ENCODE results near the gene SLC5A6. TPM values are rescaled to one million over a fixed set of nuclear protein-coding genes. Genes with fewer than 3 reads are reported as not detected.

Gene SLC5A6
- total and polyA plus RNA-seq, 2 donors = 15.8 to 24.3 TPM

GRCh38 chr2:27214941-27215340, 2.9 kb upstream of the SLC5A6 start:
- Histone ChIP-seq H3K9me3 (ENCODE audit: control insufficient read depth in 2 of 2, insufficient read depth in 1 of 2, low read length in 1 of 2) (no peaks in the 10 kb centered on the region), H3K27me3 (ENCODE audit: control insufficient read depth in 2 of 2, insufficient read depth in 1 of 2, low read length in 1 of 2) (no peaks in the 10 kb centered on the region), H3K4me3 (ENCODE audit: low read length in 2 of 2) (no peak overlapping the region), H3K36me3 (ENCODE audit: control insufficient read depth in 2 of 2, insufficient read depth in 2 of 2, low read length in 1 of 2) (peaks cover 4 to 24% of the 10 kb centered on the region in 2 donors), H3K4me1 (ENCODE audit: control insufficient read depth in 2 of 2, insufficient read depth in 2 of 2, low read length in 2 of 2) (peaks cover 11 to 33% of the 10 kb centered on the region in 2 donors), H3K27ac (ENCODE audit: low read depth in 1 of 2, low read length in 1 of 2) (no peak overlapping the region)
- DNase-seq (ENCODE audit: low read depth in 6 of 9, low spot score in 9 of 9) = no peak
- WGBS = 97% methylated on average over 3 of the region's 3 CpGs

- Histone ChIP-seq H3K9me3 (ENCODE audit: control insufficient read depth in 2 of 2, insufficient read depth in 1 of 2, low read length in 1 of 2) (no peaks in the 10 kb centered on the region), H3K4me1 (ENCODE audit: control insufficient read depth in 2 of 2, insufficient read depth in 2 of 2, low read length in 2 of 2) (peaks cover 8 to 32% of the 10 kb centered on the region in 2 donors), H3K27me3 (ENCODE audit: control insufficient read depth in 2 of 2, insufficient read depth in 1 of 2, low read length in 1 of 2) (no peaks in the 10 kb centered on the region), H3K27ac (ENCODE audit: low read depth in 1 of 2, low read length in 1 of 2) (peak overlapping the region; percentile 97 to 98), H3K36me3 (ENCODE audit: control insufficient read depth in 2 of 2, insufficient read depth in 2 of 2, low read length in 1 of 2) (peaks cover 7 to 32% of the 10 kb centered on the region in 2 donors), H3K4me3 (ENCODE audit: low read length in 2 of 2) (peak overlapping the region; percentile 68 to 94)
- 11% methylated on average over 34 of the region's 34 CpGs for WGBS
- DNase-seq (ENCODE audit: low read depth in 6 of 9, low spot score in 9 of 9) = peak in 2 of 9 donors; percentile 54 to 65
These were observed 781 bp upstream of the SLC5A6 start for GRCh38 chr2:27212626-27213471.

GRCh38 chr2:27211241-27211942, 676 bp downstream of the SLC5A6 start:
- 4% methylated on average over 48 of the region's 48 CpGs for WGBS
- H3K27me3 ChIP-seq (ENCODE audit: control insufficient read depth in 2 of 2, insufficient read depth in 1 of 2, low read length in 1 of 2) = no peaks in the 10 kb centered on the region
- peak in 2 of 9 donors; percentile 7 to 30 for DNase-seq (ENCODE audit: low read depth in 6 of 9, low spot score in 9 of 9)

GRCh38 chr2:27209621-27210401, 2.3 kb downstream of the SLC5A6 start:
- no peak overlapping the region for H3K27ac ChIP-seq (ENCODE audit: low read depth in 1 of 2, low read length in 1 of 2)
- H3K4me1 ChIP-seq (ENCODE audit: control insufficient read depth in 2 of 2, insufficient read depth in 2 of 2, low read length in 2 of 2) = peaks cover 6 to 23% of the 10 kb centered on the region in 2 donors
- 87% methylated on average over 6 of the region's 6 CpGs for WGBS
- no peak for DNase-seq (ENCODE audit: low read depth in 6 of 9, low spot score in 9 of 9)
- no peak overlapping the region for H3K4me3 ChIP-seq (ENCODE audit: low read length in 2 of 2)
- peaks cover 29 to 50% of the 10 kb centered on the region in 2 donors for H3K36me3 ChIP-seq (ENCODE audit: control insufficient read depth in 2 of 2, insufficient read depth in 2 of 2, low read length in 1 of 2)
- H3K9me3 ChIP-seq (ENCODE audit: control insufficient read depth in 2 of 2, insufficient read depth in 1 of 2, low read length in 1 of 2) = no peaks in the 10 kb centered on the region
- no peaks in the 10 kb centered on the region for H3K27me3 ChIP-seq (ENCODE audit: control insufficient read depth in 2 of 2, insufficient read depth in 1 of 2, low read length in 1 of 2)

More at GRCh38 chr2:27211241-27211942, 676 bp downstream of the SLC5A6 start:
- Histone ChIP-seq H3K27ac (ENCODE audit: low read depth in 1 of 2, low read length in 1 of 2) (peak overlapping the region in 1 of 2 donors; percentile 77), H3K9me3 (ENCODE audit: control insufficient read depth in 2 of 2, insufficient read depth in 1 of 2, low read length in 1 of 2) (no peaks in the 10 kb centered on the region), H3K4me3 (ENCODE audit: low read length in 2 of 2) (peak overlapping the region; percentile 68 to 94), H3K36me3 (ENCODE audit: control insufficient read depth in 2 of 2, insufficient read depth in 2 of 2, low read length in 1 of 2) (peaks cover 17 to 46% of the 10 kb centered on the region in 2 donors), H3K4me1 (ENCODE audit: control insufficient read depth in 2 of 2, insufficient read depth in 2 of 2, low read length in 2 of 2) (peaks cover 6 to 23% of the 10 kb centered on the region in 2 donors)

- Histone ChIP-seq H3K4me3 (ENCODE audit: low read length in 2 of 2) (no peak overlapping the region), H3K27me3 (ENCODE audit: control insufficient read depth in 2 of 2, insufficient read depth in 1 of 2, low read length in 1 of 2) (no peaks in the 10 kb centered on the region), H3K36me3 (ENCODE audit: control insufficient read depth in 2 of 2, insufficient read depth in 2 of 2, low read length in 1 of 2) (peaks cover 42 to 57% of the 10 kb centered on the region in 2 donors), H3K27ac (ENCODE audit: low read depth in 1 of 2, low read length in 1 of 2) (no peak overlapping the region), H3K9me3 (ENCODE audit: control insufficient read depth in 2 of 2, insufficient read depth in 1 of 2, low read length in 1 of 2) (no peaks in the 10 kb centered on the region), H3K4me1 (ENCODE audit: control insufficient read depth in 2 of 2, insufficient read depth in 2 of 2, low read length in 2 of 2) (peaks cover 6 to 21% of the 10 kb centered on the region in 2 donors)
- 99% methylated on average over 4 of the region's 4 CpGs for WGBS
- no peak for DNase-seq (ENCODE audit: low read depth in 6 of 9, low spot score in 9 of 9)
These were observed 3.5 kb downstream of the SLC5A6 start for GRCh38 chr2:27208486-27209050.

GRCh38 chr2:27206346-27206745, 5.7 kb downstream of the SLC5A6 start:
- H3K27ac ChIP-seq (ENCODE audit: low read depth in 1 of 2, low read length in 1 of 2) = no peak overlapping the region
- peaks cover 0 to 12% of the 10 kb centered on the region in 2 donors for H3K4me1 ChIP-seq (ENCODE audit: control insufficient read depth in 2 of 2, insufficient read depth in 2 of 2, low read length in 2 of 2)
- no peaks in the 10 kb centered on the region for H3K9me3 ChIP-seq (ENCODE audit: control insufficient read depth in 2 of 2, insufficient read depth in 1 of 2, low read length in 1 of 2)
- H3K27me3 ChIP-seq (ENCODE audit: control insufficient read depth in 2 of 2, insufficient read depth in 1 of 2, low read length in 1 of 2) = no peaks in the 10 kb centered on the region
- DNase-seq (ENCODE audit: low read depth in 6 of 9, low spot score in 9 of 9) = no peak
- H3K36me3 ChIP-seq (ENCODE audit: control insufficient read depth in 2 of 2, insufficient read depth in 2 of 2, low read length in 1 of 2) = peaks cover 51 to 70% of the 10 kb centered on the region in 2 donors
- WGBS = 98% methylated on average over 6 of the region's 6 CpGs
- H3K4me3 ChIP-seq (ENCODE audit: low read length in 2 of 2) = no peak overlapping the region

- H3K4me1 ChIP-seq (ENCODE audit: control insufficient read depth in 2 of 2, insufficient read depth in 2 of 2, low read length in 2 of 2) = peaks cover 0 to 7% of the 10 kb centered on the region in 2 donors
- 92% methylated on average over 8 of the region's 8 CpGs for WGBS
- no peak for DNase-seq (ENCODE audit: low read depth in 6 of 9, low spot score in 9 of 9)
- no peak overlapping the region for H3K4me3 ChIP-seq (ENCODE audit: low read length in 2 of 2)
- H3K9me3 ChIP-seq (ENCODE audit: control insufficient read depth in 2 of 2, insufficient read depth in 1 of 2, low read length in 1 of 2) = no peaks in the 10 kb centered on the region
- H3K27me3 ChIP-seq (ENCODE audit: control insufficient read depth in 2 of 2, insufficient read depth in 1 of 2, low read length in 1 of 2) = no peaks in the 10 kb centered on the region
- H3K27ac ChIP-seq (ENCODE audit: low read depth in 1 of 2, low read length in 1 of 2) = no peak overlapping the region
- peaks cover 61 to 73% of the 10 kb centered on the region in 2 donors for H3K36me3 ChIP-seq (ENCODE audit: control insufficient read depth in 2 of 2, insufficient read depth in 2 of 2, low read length in 1 of 2)
These were observed 6.9 kb downstream of the SLC5A6 start for GRCh38 chr2:27205206-27205605.

GRCh38 chr2:27204566-27204965, 7.5 kb downstream of the SLC5A6 start:
- WGBS = 99% methylated on average over 8 of the region's 8 CpGs

More at GRCh38 chr2:27204566-27204965, 7.5 kb downstream of the SLC5A6 start:
- Histone ChIP-seq H3K4me1 (ENCODE audit: control insufficient read depth in 2 of 2, insufficient read depth in 2 of 2, low read length in 2 of 2) (peaks cover 0 to under 1% of the 10 kb centered on the region in 2 donors), H3K27me3 (ENCODE audit: control insufficient read depth in 2 of 2, insufficient read depth in 1 of 2, low read length in 1 of 2) (no peaks in the 10 kb centered on the region), H3K9me3 (ENCODE audit: control insufficient read depth in 2 of 2, insufficient read depth in 1 of 2, low read length in 1 of 2) (no peaks in the 10 kb centered on the region), H3K27ac (ENCODE audit: low read depth in 1 of 2, low read length in 1 of 2) (no peak overlapping the region), H3K36me3 (ENCODE audit: control insufficient read depth in 2 of 2, insufficient read depth in 2 of 2, low read length in 1 of 2) (peaks cover 64 to 70% of the 10 kb centered on the region in 2 donors), H3K4me3 (ENCODE audit: low read length in 2 of 2) (no peak overlapping the region)
- DNase-seq (ENCODE audit: low read depth in 6 of 9, low spot score in 9 of 9) = no peak

Data from thymus (tissue), 11 donors.